Vagina (tissue), 2 donors: Measurements from ENCODE around the gene EIF4G1. TPM values are rescaled to one million over a fixed set of nuclear protein-coding genes. Genes with fewer than 3 reads are reported as not detected.

Experiments
- DNase-seq, 2 donors: peaks; one replicate each; pipeline ENCODE4 v3.0.0-alpha.2; 2017; ENCODE audit errors: extremely low spot score in 2 of 2
- H3K27ac ChIP-seq: fragments of 200-600 bp; sonication (generic); one replicate; pipeline ENCODE4 v1.5.1; 2019
- H3K27me3 ChIP-seq: fragments of 200-600 bp; sonication (generic); one replicate; pipeline ENCODE4 v1.5.1; 2019
- H3K36me3 ChIP-seq, 2 donors: fragments of 200-600 bp; sonication (generic); one replicate each; pipeline ENCODE4 v1.5.1; 2017 to 2019
- H3K4me1 ChIP-seq: fragments of 200-600 bp; sonication (generic); one replicate; pipeline ENCODE4 v1.5.1; 2019
- H3K4me3 ChIP-seq, 2 donors: fragments of 200-600 bp; sonication (generic); 1 replicate in 1 of 2; 2 replicates in 1 of 2; pipeline ENCODE4 v1.5.1; 2016 to 2019
- H3K9me3 ChIP-seq: fragments of 200-600 bp; sonication (generic); one replicate; pipeline ENCODE4 v1.5.1; 2019
- POLR2A ChIP-seq, 2 donors: fragments of 450-650 bp; IDR thresholded peaks; one replicate each; pipeline ENCODE4 v1.6.1; 2017; ENCODE audit warnings: antibody characterized with exemption in 2 of 2, mild to moderate bottlenecking in 2 of 2, moderate library complexity in 2 of 2
- POLR2AphosphoS5 ChIP-seq, 2 donors: sonication (generic); formaldehyde crosslinking; IDR thresholded peaks; one replicate each; pipeline ENCODE4 v1.9.0; 2017; ENCODE audit warnings: antibody characterized with exemption in 2 of 2, mild to moderate bottlenecking in 2 of 2, low read depth in 1 of 2; ENCODE audit not compliant: insufficient read depth in 1 of 2
- intact Hi-C: fragments of 100-400 bp; cut with DNase I; formaldehyde crosslinking; loops from one replicate; pipeline ENCODE4 v1.15.1; 2023
- total RNA-seq: library from RNA; depleted of rRNA; stranded (reverse); fragments of >200 nt; gene quantifications from one replicate; pipeline ENCODE4 v1.2.3, GENCODE V29; 2016
- TF ChIP-seq, protein P1 (sequence below), 3 experiments: fragments of 450-650 bp in 2 of 3; fragments of 200-600 bp in 1 of 3; sonication (generic) in 1 of 3; IDR thresholded peaks; one replicate each; pipeline ENCODE4 v1.5.1; 2017 to 2019; ENCODE audit warnings: antibody characterized with exemption in 3 of 3, mild to moderate bottlenecking in 2 of 3, moderate library complexity in 2 of 3

EIF4G1 gene
- total RNA-seq, 1 donor from 2014 or later = 207 TPM

DNA sequence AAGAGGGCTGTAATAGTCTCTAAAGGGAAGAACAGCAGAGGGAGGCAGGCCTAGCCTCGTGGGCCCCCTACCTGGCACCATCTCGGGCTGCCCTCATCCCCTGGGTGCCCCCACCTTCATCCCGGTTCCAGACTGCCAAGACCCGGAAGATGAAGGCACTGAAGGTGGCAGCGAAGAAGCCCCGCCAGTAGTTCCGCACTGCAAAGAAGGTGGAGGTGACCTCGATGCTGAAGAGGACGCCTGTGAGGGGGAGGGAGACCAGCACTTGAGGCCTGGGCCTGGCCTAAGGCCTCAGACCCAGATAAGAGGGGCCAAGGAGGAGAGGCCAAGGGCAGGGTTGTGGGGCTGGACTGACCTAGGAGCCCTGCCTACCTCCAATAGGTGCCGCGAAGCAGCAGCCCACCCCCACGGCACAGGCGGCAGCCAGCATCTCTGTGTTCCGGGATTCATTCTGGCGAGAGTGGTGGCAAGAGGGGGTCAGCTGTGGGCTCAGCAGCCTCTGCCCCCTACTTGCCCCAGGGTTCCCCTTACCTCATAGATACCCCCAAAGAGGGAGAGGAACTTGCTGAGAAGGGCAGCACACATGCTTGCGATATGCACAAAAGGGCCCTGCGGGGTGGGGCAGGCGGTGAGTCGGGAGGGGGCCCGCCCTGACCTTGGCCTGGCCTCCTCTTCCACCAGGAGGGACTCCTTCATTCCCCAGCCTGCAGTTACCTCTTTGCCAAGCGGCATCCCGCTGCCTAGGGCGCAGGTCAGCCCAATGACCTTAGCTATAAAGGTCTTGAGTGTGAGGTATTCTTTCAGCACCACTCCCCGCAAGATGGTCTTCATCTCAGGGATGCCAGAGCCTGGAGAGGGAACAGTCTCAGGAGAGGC, 43.1 kb downstream of the EIF4G1 start:
- Histone ChIP-seq H3K36me3 (peaks cover 0 to 14% of the 10 kb centered on the region in 2 donors), H3K9me3 (no peaks in the 10 kb centered on the region), H3K27ac (no peak overlapping the region), H3K4me1 (peaks cover 15% of the 10 kb centered on the region), H3K4me3 (no peak overlapping the region), H3K27me3 (no peaks in the 10 kb centered on the region)
- DNase-seq = no peak
- TF ChIP-seq, protein P1, sequence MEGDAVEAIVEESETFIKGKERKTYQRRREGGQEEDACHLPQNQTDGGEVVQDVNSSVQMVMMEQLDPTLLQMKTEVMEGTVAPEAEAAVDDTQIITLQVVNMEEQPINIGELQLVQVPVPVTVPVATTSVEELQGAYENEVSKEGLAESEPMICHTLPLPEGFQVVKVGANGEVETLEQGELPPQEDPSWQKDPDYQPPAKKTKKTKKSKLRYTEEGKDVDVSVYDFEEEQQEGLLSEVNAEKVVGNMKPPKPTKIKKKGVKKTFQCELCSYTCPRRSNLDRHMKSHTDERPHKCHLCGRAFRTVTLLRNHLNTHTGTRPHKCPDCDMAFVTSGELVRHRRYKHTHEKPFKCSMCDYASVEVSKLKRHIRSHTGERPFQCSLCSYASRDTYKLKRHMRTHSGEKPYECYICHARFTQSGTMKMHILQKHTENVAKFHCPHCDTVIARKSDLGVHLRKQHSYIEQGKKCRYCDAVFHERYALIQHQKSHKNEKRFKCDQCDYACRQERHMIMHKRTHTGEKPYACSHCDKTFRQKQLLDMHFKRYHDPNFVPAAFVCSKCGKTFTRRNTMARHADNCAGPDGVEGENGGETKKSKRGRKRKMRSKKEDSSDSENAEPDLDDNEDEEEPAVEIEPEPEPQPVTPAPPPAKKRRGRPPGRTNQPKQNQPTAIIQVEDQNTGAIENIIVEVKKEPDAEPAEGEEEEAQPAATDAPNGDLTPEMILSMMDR (IDR thresholded peaks at IDR 0.05) = no peak
- TF ChIP-seq POLR2AphosphoS5 (IDR thresholded peaks at IDR 0.05; ENCODE audit: insufficient read depth in 1 of 2, low read depth in 1 of 2) = no peak
- intact Hi-C loops = no loop called here

DNA sequence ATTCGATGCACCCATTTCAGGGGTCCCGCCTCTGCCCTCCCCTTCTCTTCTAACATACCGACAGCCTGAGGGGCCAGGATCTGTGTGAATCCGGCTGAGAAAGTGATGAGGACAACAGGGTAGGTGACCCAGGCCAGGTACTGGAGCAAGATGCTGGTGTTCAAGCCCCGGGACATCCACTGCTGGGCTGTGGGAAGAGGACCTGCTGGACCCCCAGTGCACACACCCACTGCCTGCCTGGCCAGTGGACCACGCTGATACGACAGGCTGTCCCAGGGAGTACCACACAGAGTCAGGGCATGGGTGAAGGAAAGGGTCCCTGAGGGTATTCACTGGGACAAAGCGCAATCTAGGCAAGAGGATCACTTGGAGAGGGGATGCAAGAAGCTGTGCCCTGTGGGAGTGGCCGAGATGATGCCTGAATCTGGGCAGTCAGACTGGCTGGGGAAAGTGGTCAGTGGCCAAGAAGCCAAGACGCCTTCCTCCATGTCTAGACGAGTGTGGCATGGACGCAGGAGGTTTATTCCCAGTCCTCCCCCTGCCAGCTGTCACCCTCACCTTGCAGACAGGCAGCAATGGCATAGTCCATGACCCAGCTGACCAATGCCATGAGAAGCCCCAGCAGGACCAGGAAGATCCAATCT, 43.8 kb downstream of the EIF4G1 start:
- Histone ChIP-seq H3K4me3 (no peak overlapping the region), H3K36me3 (peaks cover 0 to 14% of the 10 kb centered on the region in 2 donors), H3K4me1 (peaks cover 15% of the 10 kb centered on the region), H3K27me3 (no peaks in the 10 kb centered on the region), H3K9me3 (no peaks in the 10 kb centered on the region), H3K27ac (no peak overlapping the region)
- no peak for DNase-seq
- no peak for TF ChIP-seq POLR2AphosphoS5 (IDR thresholded peaks at IDR 0.05; ENCODE audit: insufficient read depth in 1 of 2, low read depth in 1 of 2)
- TF ChIP-seq, protein P1 (IDR thresholded peaks at IDR 0.05) = no peak
- no peak for TF ChIP-seq POLR2A (IDR thresholded peaks at IDR 0.05)
- intact Hi-C loops = no loop called here

DNA sequence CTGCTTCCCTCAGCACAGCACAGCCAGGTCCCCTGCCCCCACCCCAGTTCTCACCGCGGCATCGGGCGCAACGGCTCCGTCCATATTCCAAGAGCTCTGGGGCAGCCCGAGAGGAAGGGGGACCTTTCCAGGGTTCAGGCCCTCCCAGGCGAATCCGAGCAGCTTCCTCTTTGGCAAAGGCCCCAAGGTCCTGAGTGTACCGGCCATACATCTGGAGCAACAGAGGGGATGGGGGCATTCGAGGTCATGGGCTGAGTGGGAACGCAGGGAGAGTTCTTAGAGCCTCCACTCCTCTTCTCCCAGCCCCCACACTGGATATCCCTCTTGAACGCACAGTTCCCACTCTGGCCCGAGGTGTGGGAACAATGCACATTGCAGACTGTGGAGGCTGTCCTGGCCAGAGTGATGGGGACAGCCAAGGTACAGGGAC, 44.5 kb downstream of the EIF4G1 start:
- no peak overlapping the region for H3K27ac ChIP-seq
- H3K27me3 ChIP-seq = no peaks in the 10 kb centered on the region
- intact Hi-C loops = no loop called here
- no peak overlapping the region for H3K4me3 ChIP-seq
- H3K36me3 ChIP-seq = peaks cover 0 to 14% of the 10 kb centered on the region in 2 donors
- no peaks in the 10 kb centered on the region for H3K9me3 ChIP-seq
- no peak for DNase-seq
- H3K4me1 ChIP-seq = peaks cover 21% of the 10 kb centered on the region
- TF ChIP-seq, protein P1 (IDR thresholded peaks at IDR 0.05) = no peak
- TF ChIP-seq POLR2AphosphoS5 (IDR thresholded peaks at IDR 0.05; ENCODE audit: insufficient read depth in 1 of 2, low read depth in 1 of 2) (no peak), POLR2A (IDR thresholded peaks at IDR 0.05) (no peak)

DNA sequence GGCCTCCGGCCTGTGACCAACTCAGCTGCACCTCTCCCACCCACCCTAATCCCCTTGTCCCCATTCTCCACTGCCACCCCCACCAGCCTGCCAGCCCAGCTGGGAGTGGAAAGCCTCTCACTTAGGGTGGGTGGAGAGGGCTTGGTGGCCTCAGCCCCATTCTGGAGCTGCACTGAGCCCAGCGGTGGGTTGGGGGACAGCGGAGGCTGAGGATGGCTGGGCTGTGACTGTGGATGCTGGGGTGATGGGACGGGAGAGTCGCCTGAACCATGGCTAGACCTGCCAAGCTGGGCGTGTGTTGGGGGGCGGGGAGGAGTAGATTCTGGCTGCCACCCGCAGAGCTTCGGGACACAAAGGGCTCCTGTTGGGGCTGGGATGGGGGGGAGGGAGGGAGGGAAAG, 45.2 kb downstream of the EIF4G1 start:
- TF ChIP-seq POLR2AphosphoS5 (IDR thresholded peaks at IDR 0.05; ENCODE audit: insufficient read depth in 1 of 2, low read depth in 1 of 2) (no peak), POLR2A (IDR thresholded peaks at IDR 0.05) (no peak)
- TF ChIP-seq, protein P1 (IDR thresholded peaks at IDR 0.05) = no peak
- peaks cover 0 to 14% of the 10 kb centered on the region in 2 donors for H3K36me3 ChIP-seq
- intact Hi-C loops = no loop called here
- H3K27me3 ChIP-seq = no peaks in the 10 kb centered on the region
- H3K4me1 ChIP-seq = peaks cover 28% of the 10 kb centered on the region
- no peak overlapping the region for H3K27ac ChIP-seq
- no peak for DNase-seq
- H3K4me3 ChIP-seq = no peak overlapping the region
- H3K9me3 ChIP-seq = no peaks in the 10 kb centered on the region
